ENCODE measurements around the gene DYNLT4.
"Not testable (repeated sequence)": the region's sequence is repeated elsewhere in the genome, so short reads cannot be mapped to it uniquely, and the experiment has no call there.

DYNLT4 gene

GRCh38 chr1:44806704-44807363, at the start of gene DYNLT4:
DYNLT4 (minus strand) TSS chr1:44807351; CDS start chr1:44806668, 683 bp downstream.
- no peak for DNase-seq

- no peak for DNase-seq
These were observed 48.6 kb upstream of the DYNLT4 start for GRCh38 chr1:44855742-44856141.

GRCh38 chr1:44854970-44855369, 47.8 kb upstream of the DYNLT4 start:
- DNase-seq, result no peak

GRCh38 chr1:44853201-44853600, 46.0 kb upstream of the DYNLT4 start:
- no peak for DNase-seq

- DNase-seq, result no peak
These were observed 44.2 kb upstream of the DYNLT4 start for GRCh38 chr1:44851308-44851707.

GRCh38 chr1:44849575-44850132, 42.5 kb upstream of the DYNLT4 start:
- no peak for DNase-seq

GRCh38 chr1:44848456-44849181, 41.5 kb upstream of the DYNLT4 start:
- DNase-seq, result no peak

GRCh38 chr1:44847845-44848244, 40.7 kb upstream of the DYNLT4 start:
- DNase-seq, result no peak

GRCh38 chr1:44846985-44847384, 39.8 kb upstream of the DYNLT4 start:
- DNase-seq, result no peak

GRCh38 chr1:44842862-44843655, 35.9 kb upstream of the DYNLT4 start, which contains the start of gene PTCH2:
PTCH2 (minus strand) TSS chr1:44843253; CDS start chr1:44842932, 321 bp downstream.
- no peak for DNase-seq

GRCh38 chr1:44842486-44842861, 35.3 kb upstream of the DYNLT4 start:
- DNase-seq, result no peak

- no peak for DNase-seq
These were observed 32.4 kb upstream of the DYNLT4 start for GRCh38 chr1:44839576-44839975.

GRCh38 chr1:44838294-44838693, 31.1 kb upstream of the DYNLT4 start:
- DNase-seq, result not testable (repeated sequence)

- peak; percentile 88 to 90 for DNase-seq
These were observed 28.9 kb upstream of the DYNLT4 start for GRCh38 chr1:44835738-44836675.

GRCh38 chr1:44834328-44834727, 27.2 kb upstream of the DYNLT4 start:
- DNase-seq, result no peak

GRCh38 chr1:44832056-44832705, 25.0 kb upstream of the DYNLT4 start:
- DNase-seq, result no peak

GRCh38 chr1:44831516-44831915, 24.4 kb upstream of the DYNLT4 start:
- no peak for DNase-seq

GRCh38 chr1:44830900-44831304, 23.8 kb upstream of the DYNLT4 start:
- no peak for DNase-seq

- no peak for DNase-seq
These were observed 22.6 kb upstream of the DYNLT4 start for GRCh38 chr1:44829506-44830384.

GRCh38 chr1:44828841-44829440, 21.8 kb upstream of the DYNLT4 start:
- DNase-seq, result no peak
